SK-N-SH (cell line): ENCODE results near the gene TMOD2. TPM values are rescaled to one million over a fixed set of nuclear protein-coding genes. Genes with fewer than 3 reads are reported as not detected.
A peak's percentile ranks its signal among the peaks of the same experiment; 100 is the strongest.

ENCODE experiments used
- CTCF ChIA-PET: fragments of 300-600, 350-600 bp; formaldehyde crosslinking; extraction: SDS; loops from one replicate; lab custom pipeline; 2021; lab: Yijun Ruan, JAX
- POLR2A ChIA-PET: fragments of 350-600 bp; sonication (Branson Sonifier 250); formaldehyde crosslinking; extraction: SDS; loops from one replicate; lab custom pipeline; 2020; ENCODE audit warnings: antibody characterized with exemption, inconsistent platforms; lab: Yijun Ruan, JAX
- DNase-seq: peaks from one replicate; pipeline ENCODE4 v3.0.0; 2012
- H2AFZ ChIP-seq: fragments of 200-600 bp; sonication (generic); 2 replicates; pipeline ENCODE4 v1.8.1; 2016; ENCODE audit warnings: antibody characterized with exemption, mild to moderate bottlenecking, low read depth
- H3F3A ChIP-seq: fragments of 200-600 bp; sonication (generic); replicated peaks from 2 replicates; pipeline ENCODE3; 2016; ENCODE audit warnings: antibody characterized with exemption, mild to moderate bottlenecking; ENCODE audit not compliant: insufficient read depth
- H3K27ac ChIP-seq, 2 experiments: fragments of 200-500 bp in 1 of 2; fragments of 200-600 bp in 1 of 2; sonication (Bioruptor generic) in 1 of 2; sonication (generic), shearing (Covaris generic) in 1 of 2; 2 replicates each; pipeline versions ENCODE4 v1.5.1 to v1.6.1; 2014 to 2016; ENCODE audit warnings: low read depth in 2 of 2, inconsistent platforms in 1 of 2, low read length in 1 of 2, mild to moderate bottlenecking in 1 of 2, mixed read lengths in 1 of 2
- H3K27me3 ChIP-seq: fragments of 200-600 bp; sonication (generic), shearing (Covaris generic); 2 replicates; pipeline ENCODE4 v1.6.1; 2016; ENCODE audit warnings: mixed run types; ENCODE audit not compliant: insufficient read depth
- H3K36me3 ChIP-seq, 2 experiments: fragments of 200-500 bp in 1 of 2; fragments of 200-600 bp in 1 of 2; sonication (Bioruptor generic) in 1 of 2; sonication (generic) in 1 of 2; replicated peaks in 1 of 2; 2 replicates each; pipeline versions ENCODE3 to v1.5.1; 2014 to 2016; ENCODE audit warnings: low read length in 1 of 2, mild to moderate bottlenecking in 1 of 2; ENCODE audit not compliant: insufficient read depth in 2 of 2, control insufficient read depth in 1 of 2
- H3K4me1 ChIP-seq, 2 experiments: fragments of 200-500 bp in 1 of 2; fragments of 200-600 bp in 1 of 2; sonication (Bioruptor generic) in 1 of 2; sonication (generic), shearing (Covaris generic) in 1 of 2; 2 replicates each; pipeline versions ENCODE4 v1.5.1 to v1.6.1; 2014 to 2016; ENCODE audit warnings: low read depth in 1 of 2, low read length in 1 of 2, mixed run types in 1 of 2; ENCODE audit not compliant: insufficient read depth in 2 of 2, control insufficient read depth in 1 of 2
- H3K4me2 ChIP-seq: fragments of 200-600 bp; sonication (generic), shearing (Covaris generic); 2 replicates; pipeline ENCODE4 v1.6.1; 2017; ENCODE audit warnings: mixed run types
- H3K4me3 ChIP-seq, 2 experiments: fragments of 200-500 bp in 1 of 2; fragments of 200-600 bp in 1 of 2; sonication (Bioruptor generic) in 1 of 2; sonication (generic), shearing (Covaris generic) in 1 of 2; 2 replicates each; pipeline versions ENCODE4 v1.5.1 to v1.8.1; 2014 to 2016; ENCODE audit warnings: low read depth in 2 of 2, inconsistent platforms in 1 of 2, low read length in 1 of 2, mild to moderate bottlenecking in 1 of 2, mixed read lengths in 1 of 2, moderate library complexity in 1 of 2
- H3K79me2 ChIP-seq: fragments of 200-600 bp; sonication (generic); 2 replicates; pipeline ENCODE4 v1.8.1; 2017; ENCODE audit warnings: mild to moderate bottlenecking; ENCODE audit not compliant: insufficient read depth
- H3K9ac ChIP-seq: fragments of 200-600 bp; sonication (generic); 2 replicates; pipeline ENCODE4 v1.6.1; 2017; ENCODE audit warnings: mixed run types
- H3K9me2 ChIP-seq: fragments of 200-600 bp; sonication (generic); 2 replicates; pipeline ENCODE4 v1.6.1; 2017; ENCODE audit warnings: mixed run types
- H3K9me3 ChIP-seq: fragments of 200-600 bp; sonication (generic); 2 replicates; pipeline ENCODE4 v1.6.1; 2017; ENCODE audit warnings: mixed run types, mild to moderate bottlenecking, moderate library complexity
- H4K20me1 ChIP-seq: fragments of 200-600 bp; sonication (generic); 2 replicates; pipeline ENCODE4 v1.6.1; 2017; ENCODE audit warnings: mild to moderate bottlenecking, mixed run types; ENCODE audit not compliant: insufficient read depth
- EP300 ChIP-seq, 2 experiments: IDR thresholded peaks; 2 replicates each; pipeline versions ENCODE4 v1.4.0 to v1.6.1; 2012; ENCODE audit warnings: borderline replicate concordance in 1 of 2, low read depth in 1 of 2, low read length in 1 of 2
- FOSL2 ChIP-seq: IDR thresholded peaks from 2 replicates; pipeline ENCODE4 v1.4.0; 2012; ENCODE audit warnings: low read depth, mild to moderate bottlenecking, moderate library complexity, borderline replicate concordance
- MAX ChIP-seq: IDR thresholded peaks from 2 replicates; pipeline ENCODE4 v1.4.0; 2012; ENCODE audit warnings: low read depth
- NFIC ChIP-seq: IDR thresholded peaks from 2 replicates; pipeline ENCODE4 v1.4.0; 2012; ENCODE audit warnings: borderline replicate concordance
- POLR2AphosphoS5 ChIP-seq: IDR thresholded peaks from 2 replicates; pipeline ENCODE4 v1.6.1; 2012; ENCODE audit warnings: low read depth, low read length
- RAD21 ChIP-seq: IDR thresholded peaks from 2 replicates; pipeline ENCODE4 v1.6.1; 2012; ENCODE audit warnings: mild to moderate bottlenecking, low read length
- SIN3A ChIP-seq: IDR thresholded peaks from 2 replicates; pipeline ENCODE4 v1.6.1; 2012; ENCODE audit warnings: low read depth, mild to moderate bottlenecking, low read length, moderate library complexity, borderline replicate concordance
- TAF1 ChIP-seq: IDR thresholded peaks from 2 replicates; pipeline ENCODE4 v1.6.1; 2012; ENCODE audit warnings: low read depth, mild to moderate bottlenecking, low read length, moderate library complexity, borderline replicate concordance
- TCF12 ChIP-seq: IDR thresholded peaks from 2 replicates; pipeline ENCODE4 v1.4.0; 2012
- YY1 ChIP-seq: IDR thresholded peaks from 2 replicates; pipeline ENCODE4 v1.4.0; 2012; ENCODE audit warnings: low read depth, mild to moderate bottlenecking
- WGBS: methylation state at CpG from one replicate; pipeline ENCODE4 v1.1.6; 2017; ENCODE audit warnings: low lambda C conversion rate; 5-methylcytosine and 5-hydroxymethylcytosine counted together
- polyA plus RNA-seq, 3 experiments: library from polyadenylated mRNA; depleted of rRNA; stranded (reverse); fragments of >200 nt; gene quantifications; 2 replicates each; pipeline ENCODE4 v1.2.3, GENCODE V29; 2012
- TF ChIP-seq, protein P1 (sequence below): IDR thresholded peaks from 2 replicates; pipeline ENCODE4 v1.4.0; 2012; ENCODE audit warnings: low read depth, borderline replicate concordance
- TF ChIP-seq, protein P2 (sequence below): IDR thresholded peaks from 2 replicates; pipeline ENCODE4; 2012

Gene TMOD2
- polyA plus RNA-seq, 1 of the 3 experiments (the other 2 are of a cell fraction): 2.7 TPM

DNA sequence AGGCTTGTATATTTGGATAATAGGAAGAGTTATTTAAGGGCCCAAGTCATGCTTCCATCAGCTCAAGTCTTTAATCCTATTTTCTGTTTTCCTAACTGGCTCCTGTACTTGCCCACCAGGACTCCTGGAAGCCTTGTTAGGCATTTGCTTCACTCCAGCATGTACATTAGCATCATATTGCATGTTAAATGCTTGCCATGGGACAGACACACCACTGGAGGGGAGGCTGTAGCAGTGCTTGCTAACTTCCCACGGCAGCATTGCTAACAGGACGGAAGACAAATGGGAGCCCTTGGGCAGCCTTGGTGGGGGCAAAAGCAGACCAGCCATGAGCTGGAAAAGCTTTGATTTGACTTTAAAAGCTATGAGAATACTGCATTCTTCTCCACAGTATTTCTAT lies 6.1 kb downstream of the TMOD2 start:
- WGBS: 92% methylated on average over 2 of the region's 2 CpGs
- Histone ChIP-seq H3K27ac (no peak overlapping the region), H2AFZ (no peak overlapping the region), H3K4me2 (no peak overlapping the region), H3K36me3 (no peaks in the 10 kb centered on the region), H3K27me3 (no peaks in the 10 kb centered on the region), H3K79me2 (peaks cover 28% of the 10 kb centered on the region; the same call in 1 of the 2 replicates), H3F3A (peaks cover 21% of the 10 kb centered on the region), H3K9me3 (no peaks in the 10 kb centered on the region), H3K4me3 (no peak overlapping the region), H3K9me2 (no peaks in the 10 kb centered on the region), H3K4me1 (peaks cover 12 to 19% of the 10 kb centered on the region in 2 experiments), H4K20me1 (peaks cover 5% of the 10 kb centered on the region; the same call in 1 of the 2 replicates), H3K9ac (no peak overlapping the region)
- ChIA-PET CTCF (interaction anchor here (0.8 to 5.4 kb wide), 6 partner anchors 10 to 107 kb away, joined by 3 to 51 read pairs (median 6); partner anchors contain the start of gene LYSMD2), POLR2A (interaction anchor here (1.5 kb wide), 1 partner anchor 20 kb away, joined by 4 read pairs; the partner anchor contains the start of gene LYSMD2)
- no peak for DNase-seq
- TF ChIP-seq POLR2AphosphoS5: no peak

DNA sequence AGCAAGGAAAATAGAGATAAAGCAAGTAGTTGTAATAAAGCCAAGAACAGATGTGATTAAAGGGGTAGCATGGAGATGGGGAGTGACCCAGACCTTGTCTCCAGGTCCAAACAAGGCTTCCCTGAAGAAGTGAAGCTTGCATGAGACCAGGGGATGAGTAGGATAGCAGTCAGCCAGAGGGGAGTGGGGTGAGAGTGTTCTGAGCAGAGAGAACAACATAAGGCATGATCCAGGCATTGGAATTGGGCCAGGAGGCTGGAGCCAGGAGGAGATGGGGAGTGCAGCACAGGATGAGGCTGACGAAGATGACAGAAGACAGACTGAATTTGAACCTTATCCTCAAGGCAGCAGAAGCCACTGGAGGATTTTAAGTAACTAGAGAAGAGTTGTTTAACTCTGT lies 7.2 kb downstream of the TMOD2 start:
- Histone ChIP-seq H3K36me3 (no peaks in the 10 kb centered on the region), H3K4me2 (peak overlapping the region; percentile 64), H4K20me1 (peaks cover 5% of the 10 kb centered on the region; the same call in 1 of the 2 replicates), H3K4me1 (peaks cover 11 to 18% of the 10 kb centered on the region in 2 experiments), H3K27ac (peak overlapping the region; percentile 80 to 82), H2AFZ (no peak overlapping the region), H3K27me3 (no peaks in the 10 kb centered on the region), H3K9ac (no peak overlapping the region; the same call in 1 of the 2 replicates), H3F3A (peaks cover 21% of the 10 kb centered on the region), H3K9me2 (no peaks in the 10 kb centered on the region), H3K9me3 (no peaks in the 10 kb centered on the region), H3K79me2 (peaks cover 18% of the 10 kb centered on the region; the same call in 1 of the 2 replicates), H3K4me3 (no peak overlapping the region)
- TF ChIP-seq EP300 (IDR thresholded peaks at IDR 0.05; ENCODE audit: borderline replicate concordance in 1 of 2, low read depth in 1 of 2, low read length in 1 of 2) (0 out of 4 replicates have a peak, but pooled peaks have one; percentile 33), MAX (0 out of 2 replicates have a peak, but pooled peaks have one; percentile 50), RAD21 (no peak), YY1 (no peak), FOSL2 (peak; percentile 29; the same call in 1 of the 2 replicates), NFIC (peak; percentile 90), POLR2AphosphoS5 (peak; percentile 14; the same call in 1 of the 2 replicates), TCF12 (peak; percentile 86), SIN3A (0 out of 2 replicates have a peak, but pooled peaks have one; percentile 9), TAF1 (no peak)
- TF ChIP-seq, protein P1, sequence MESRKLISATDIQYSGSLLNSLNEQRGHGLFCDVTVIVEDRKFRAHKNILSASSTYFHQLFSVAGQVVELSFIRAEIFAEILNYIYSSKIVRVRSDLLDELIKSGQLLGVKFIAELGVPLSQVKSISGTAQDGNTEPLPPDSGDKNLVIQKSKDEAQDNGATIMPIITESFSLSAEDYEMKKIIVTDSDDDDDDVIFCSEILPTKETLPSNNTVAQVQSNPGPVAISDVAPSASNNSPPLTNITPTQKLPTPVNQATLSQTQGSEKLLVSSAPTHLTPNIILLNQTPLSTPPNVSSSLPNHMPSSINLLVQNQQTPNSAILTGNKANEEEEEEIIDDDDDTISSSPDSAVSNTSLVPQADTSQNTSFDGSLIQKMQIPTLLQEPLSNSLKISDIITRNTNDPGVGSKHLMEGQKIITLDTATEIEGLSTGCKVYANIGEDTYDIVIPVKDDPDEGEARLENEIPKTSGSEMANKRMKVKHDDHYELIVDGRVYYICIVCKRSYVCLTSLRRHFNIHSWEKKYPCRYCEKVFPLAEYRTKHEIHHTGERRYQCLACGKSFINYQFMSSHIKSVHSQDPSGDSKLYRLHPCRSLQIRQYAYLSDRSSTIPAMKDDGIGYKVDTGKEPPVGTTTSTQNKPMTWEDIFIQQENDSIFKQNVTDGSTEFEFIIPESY: no peak
- TF ChIP-seq, protein P2, sequence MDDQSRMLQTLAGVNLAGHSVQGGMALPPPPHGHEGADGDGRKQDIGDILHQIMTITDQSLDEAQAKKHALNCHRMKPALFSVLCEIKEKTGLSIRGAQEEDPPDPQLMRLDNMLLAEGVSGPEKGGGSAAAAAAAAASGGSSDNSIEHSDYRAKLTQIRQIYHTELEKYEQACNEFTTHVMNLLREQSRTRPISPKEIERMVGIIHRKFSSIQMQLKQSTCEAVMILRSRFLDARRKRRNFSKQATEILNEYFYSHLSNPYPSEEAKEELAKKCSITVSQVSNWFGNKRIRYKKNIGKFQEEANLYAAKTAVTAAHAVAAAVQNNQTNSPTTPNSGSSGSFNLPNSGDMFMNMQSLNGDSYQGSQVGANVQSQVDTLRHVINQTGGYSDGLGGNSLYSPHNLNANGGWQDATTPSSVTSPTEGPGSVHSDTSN: peak; percentile 78
- POLR2A ChIA-PET: interaction anchor here (1.1 kb wide), 1 partner anchor 9 kb away, joined by 3 read pairs; no protein-coding TSS in a partner anchor
- CTCF ChIA-PET: interaction anchor here (3.9 to 5.4 kb wide), 2 partner anchors 18 to 22 kb away, joined by 17 to 51 read pairs; partner anchors contain the start of gene LYSMD2
- DNase-seq: peak; percentile 70
- 4% methylated on average over 1 of the region's 1 CpG for WGBS
